ENCODE measurements around the gene SLC7A7. TPM values are rescaled to one million over a fixed set of nuclear protein-coding genes. Genes with fewer than 3 reads are reported as not detected.

The SLC7A7 gene
- total and polyA plus RNA-seq, 9 of the 15 experiments (the other 6 are each of a cell fraction or from before 2014, with no cell fraction given): 0.07 to 0.68 (median 0.41) TPM

GRCh38 chr14:22841769-22842168 lies 26.5 kb upstream of the SLC7A7 start:
- ChIA-PET CTCF (ENCODE audit: low intra/inter-chr PET ratio) (interaction anchor here (1.0 kb wide), 1 partner anchor 12 kb away, joined by 3 read pairs; the partner anchor contains the start of gene MRPL52), POLR2A (interaction anchor here (0.8 to 1.5 kb wide), 2 partner anchors 17 to 79 kb away, joined by 3 to 8 read pairs; no protein-coding TSS in a partner anchor)
- TF ChIP-seq ZNF184 (CRISPR knock-in tag; IDR thresholded peaks at IDR 0.05) (no peak), IRF2 (CRISPR knock-in tag; IDR thresholded peaks at IDR 0.05) (0 out of 2 replicates have a peak, but pooled peaks have one; percentile 13), CHD7 (IDR thresholded peaks at IDR 0.05; ENCODE audit: low read depth, low read length) (no peak)
- H3K9me3 ChIP-seq (replicated peaks; ENCODE audit: control insufficient read depth, insufficient read depth, low read depth, low read length): no peaks in the 10 kb centered on the region
- WGBS (ENCODE audit: insufficient coverage, low coverage, missing lambda C conversion rate): 51% methylated on average over 8 of the region's 8 CpGs
- H3K27ac ChIP-seq (ENCODE audit: extremely low read depth, low read depth, low read length): no peak overlapping the region
- FAIRE-seq (no peak), DNase-seq (ENCODE audit: extremely low read depth in 1 of 4, low spot score in 3 of 4) (no peak), ATAC-seq (no peak)
- intact Hi-C loops (cut with micrococcal nuclease) (no loop called here), in situ Hi-C loops (cut with MboI) (loop anchor here (10.0 kb wide), 2 partner anchors 187 to 277 kb away; no protein-coding TSS in a partner anchor)
- no peak overlapping the region for H3K4me3 ChIP-seq
- H3K4me1 ChIP-seq (replicated peaks in 1 of 2; ENCODE audit: control insufficient read depth in 2 of 2, insufficient read depth in 2 of 2, low read length in 2 of 2): peaks cover 0 to 22% of the 10 kb centered on the region in 2 experiments; a peak in 2 of 5 replicates
- no peak overlapping the region for H2AFZ ChIP-seq (ENCODE audit: low read depth, low read length)
- H3K4me2 ChIP-seq (ENCODE audit: insufficient read depth, low read length): no peak overlapping the region
- H3K36me3 ChIP-seq (ENCODE audit: control insufficient read depth, insufficient read depth, low read length): no peaks in the 10 kb centered on the region
- no peaks in the 10 kb centered on the region for H3K79me2 ChIP-seq (ENCODE audit: control insufficient read depth, insufficient read depth, low read length)
- no peaks in the 10 kb centered on the region for H3K9me1 ChIP-seq (ENCODE audit: control insufficient read depth, insufficient read depth, low read length)
- BruUV-seq (replicated peaks): no TSS peak
- no peaks in the 10 kb centered on the region for H4K20me1 ChIP-seq (replicated peaks; ENCODE audit: control insufficient read depth, insufficient read depth, low read length)
- H3K9ac ChIP-seq (ENCODE audit: insufficient read depth in 1 of 2, low read depth in 2 of 2, low read length in 2 of 2): peak overlapping the region in 1 of 2 experiments; percentile 43; a peak in 2 of 4 replicates
- H3K27me3 ChIP-seq (ENCODE audit: control insufficient read depth in 2 of 2, insufficient read depth in 2 of 2, low read length in 2 of 2): no peaks in the 10 kb centered on the region
